ENCODE measurements around the gene CTBP1.
A peak's percentile ranks its signal among the peaks of the same experiment; 100 is the strongest.

The CTBP1 gene

GRCh38 chr4:1212546-1213335, 36.2 kb downstream of the CTBP1 start:
- TF ChIP-seq CTCF (conservative IDR thresholded peaks at IDR 0.05; ENCODE audit: low read depth, low read length), result no peak
- H3K4me3 ChIP-seq (ENCODE audit: low read depth, low read length), result no peak overlapping the region
- DNase-seq (ENCODE audit: low read depth), result no peak

GRCh38 chr4:1211891-1212545, 36.9 kb downstream of the CTBP1 start:
- no peak for DNase-seq (ENCODE audit: low read depth)
- TF ChIP-seq CTCF (conservative IDR thresholded peaks at IDR 0.05; ENCODE audit: low read depth, low read length), result no peak
- no peak overlapping the region for H3K4me3 ChIP-seq (ENCODE audit: low read depth, low read length)

- TF ChIP-seq CTCF (conservative IDR thresholded peaks at IDR 0.05; ENCODE audit: low read depth, low read length), result no peak
- DNase-seq (ENCODE audit: low read depth), result no peak
- H3K4me3 ChIP-seq (ENCODE audit: low read depth, low read length), result no peak overlapping the region
Observed at GRCh38 chr4:1211371-1211770, 37.6 kb downstream of the CTBP1 start.

- TF ChIP-seq CTCF (conservative IDR thresholded peaks at IDR 0.05; ENCODE audit: low read depth, low read length), result no peak
- no peak for DNase-seq (ENCODE audit: low read depth)
- H3K4me3 ChIP-seq (ENCODE audit: low read depth, low read length), result no peak overlapping the region
Observed at GRCh38 chr4:1210971-1211370, 38.0 kb downstream of the CTBP1 start.

- no peak for DNase-seq (ENCODE audit: low read depth)
- TF ChIP-seq CTCF (conservative IDR thresholded peaks at IDR 0.05; ENCODE audit: low read depth, low read length), result no peak
- no peak overlapping the region for H3K4me3 ChIP-seq (ENCODE audit: low read depth, low read length)
Observed at GRCh38 chr4:1210241-1210841, 38.6 kb downstream of the CTBP1 start.

GRCh38 chr4:1209821-1210220, 39.1 kb downstream of the CTBP1 start:
- H3K4me3 ChIP-seq (ENCODE audit: low read depth, low read length), result no peak overlapping the region
- peak; percentile 72 for DNase-seq (ENCODE audit: low read depth)
- TF ChIP-seq CTCF (conservative IDR thresholded peaks at IDR 0.05; ENCODE audit: low read depth, low read length), result no peak
